Suppressor macrophage treated with lipopolysaccharide for 1 hour (primary cell): Measurements from ENCODE around the gene CPZ.
"Not testable (repeated sequence)": the region's sequence is repeated elsewhere in the genome, so short reads cannot be mapped to it uniquely, and the experiment has no call there.

Source experiments
- DNase-seq, 3 donors: peaks; one replicate each; pipeline ENCODE4 v3.0.0-alpha.2; 2020 to 2022

Gene CPZ

DNA sequence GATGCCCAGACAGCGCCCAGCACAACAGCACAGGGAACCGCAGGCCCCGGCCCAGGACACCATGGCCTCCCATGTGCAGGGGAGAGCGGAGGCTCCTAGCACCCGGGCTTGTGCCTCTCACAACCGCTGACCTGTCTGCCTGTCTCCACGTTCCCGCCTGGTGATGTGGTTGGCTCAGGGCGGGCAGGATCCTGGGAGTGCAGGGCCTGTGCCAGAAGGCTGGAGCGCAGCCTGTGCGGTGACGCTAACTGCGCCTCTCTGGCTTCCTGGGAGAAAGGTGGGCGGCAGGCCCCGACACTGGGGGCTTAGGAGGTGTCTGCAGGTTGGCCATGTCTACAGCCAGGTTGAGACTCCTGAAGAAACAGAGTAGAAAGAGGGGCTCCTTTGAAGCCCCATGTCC is 48.7 kb downstream of the CPZ start:
- DNase-seq, result no peak

DNA sequence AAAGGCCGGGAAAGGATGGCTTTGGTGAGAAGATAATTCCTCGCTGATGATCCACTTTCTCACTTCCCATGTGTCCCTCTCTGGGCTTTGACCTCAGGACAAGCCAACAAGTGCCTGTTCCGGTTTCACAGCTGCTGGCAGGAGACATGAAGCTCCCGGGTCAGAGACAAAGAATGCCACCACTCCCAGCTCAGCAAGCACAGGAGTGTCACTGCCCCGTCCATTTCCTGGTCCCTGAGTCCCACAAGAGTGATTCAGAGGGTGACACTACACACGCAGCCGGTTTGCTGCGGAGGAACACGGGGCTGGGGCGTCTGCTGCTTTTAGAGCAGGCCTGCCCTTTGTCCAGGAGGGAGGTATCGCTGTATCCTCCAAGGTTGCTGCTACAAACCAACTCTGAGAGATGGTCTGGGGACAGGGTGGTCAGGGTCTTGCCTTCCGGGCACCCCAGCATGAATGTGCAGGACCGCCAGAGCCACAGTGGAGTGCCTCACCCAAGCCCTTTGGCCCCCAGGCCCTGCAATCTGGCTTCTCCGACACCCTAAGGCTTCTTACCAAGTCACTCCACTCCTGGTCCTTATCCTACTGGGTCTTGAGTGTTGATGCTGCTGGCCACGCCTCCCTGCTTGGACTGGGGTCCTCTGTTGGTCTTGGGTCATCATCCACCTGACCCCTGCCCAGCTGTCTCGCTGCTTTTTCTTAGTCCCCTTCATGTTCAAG is 49.5 kb downstream of the CPZ start:
- no peak for DNase-seq

DNA sequence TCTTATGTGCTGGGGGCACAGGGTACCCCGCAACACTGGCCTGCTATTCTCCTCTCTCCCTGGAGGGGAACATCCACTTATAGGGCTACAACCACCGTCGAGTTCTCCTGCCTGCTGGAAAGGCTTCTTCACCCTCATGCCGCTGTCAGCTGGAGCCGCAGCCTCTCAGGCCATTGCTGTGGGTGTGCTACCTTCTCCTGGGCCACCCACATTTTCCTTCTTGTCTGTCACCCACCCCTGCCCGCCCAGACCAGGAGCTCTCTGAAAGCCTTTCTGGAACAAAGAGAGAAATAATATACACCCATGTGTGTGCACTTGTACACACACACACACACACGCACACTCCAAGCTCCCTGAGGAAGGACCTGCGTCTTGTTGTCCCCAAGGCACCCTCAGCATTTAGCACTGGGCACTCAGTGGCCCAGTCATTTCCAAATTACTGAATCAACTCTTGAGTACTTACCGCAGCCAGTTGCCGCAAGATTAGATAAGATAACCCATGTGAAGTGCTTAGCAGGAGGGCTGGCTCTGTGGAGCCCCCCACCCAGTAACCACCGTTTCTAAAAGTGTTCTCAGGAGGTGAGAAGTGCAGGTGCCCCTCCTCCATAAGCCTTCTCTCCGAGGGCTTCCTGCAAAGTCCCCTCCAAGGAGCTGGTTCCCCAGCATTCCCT is 50.2 kb downstream of the CPZ start:
- DNase-seq, result no peak

DNA sequence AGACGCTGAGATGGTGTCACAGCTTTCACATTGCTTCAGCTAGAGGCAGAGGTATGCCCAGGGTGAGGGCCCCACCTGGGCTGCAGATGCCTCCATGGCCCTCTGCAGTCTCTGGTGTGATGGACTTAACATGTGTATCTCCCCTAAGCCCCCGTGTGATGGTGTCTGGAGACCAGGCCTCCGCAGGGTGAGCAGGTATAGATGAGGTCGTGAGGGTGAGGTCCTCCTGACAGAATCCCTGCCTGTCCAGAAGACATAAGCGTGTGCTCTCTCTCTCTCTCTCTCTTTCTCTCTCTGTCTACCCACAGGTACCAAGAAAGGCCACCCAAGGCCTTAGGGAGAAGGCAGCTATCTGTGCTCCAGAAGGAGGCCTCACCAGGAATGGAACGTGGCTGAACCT is 50.9 kb downstream of the CPZ start:
- no peak for DNase-seq

DNA sequence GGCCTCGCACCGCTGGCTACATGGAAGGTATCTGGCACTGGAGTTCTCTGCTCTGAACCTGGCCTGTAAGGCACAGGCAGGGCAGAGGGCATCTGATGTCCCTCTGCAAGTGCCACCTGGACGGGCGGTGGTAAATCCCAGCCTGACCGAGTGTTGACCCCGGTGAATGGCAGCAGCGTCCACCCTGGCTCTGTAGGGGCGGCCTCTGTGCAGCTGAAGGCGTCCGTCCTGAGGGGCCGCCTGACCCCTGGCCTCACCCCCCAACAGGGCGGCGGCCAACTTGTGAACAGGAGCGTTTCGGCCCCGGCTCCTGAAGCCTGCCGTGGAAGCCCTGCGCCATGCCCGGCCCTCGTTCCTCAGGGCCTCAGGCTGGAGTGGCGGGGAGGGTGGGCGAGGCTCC is 51.4 kb downstream of the CPZ start:
- DNase-seq, result no peak

DNA sequence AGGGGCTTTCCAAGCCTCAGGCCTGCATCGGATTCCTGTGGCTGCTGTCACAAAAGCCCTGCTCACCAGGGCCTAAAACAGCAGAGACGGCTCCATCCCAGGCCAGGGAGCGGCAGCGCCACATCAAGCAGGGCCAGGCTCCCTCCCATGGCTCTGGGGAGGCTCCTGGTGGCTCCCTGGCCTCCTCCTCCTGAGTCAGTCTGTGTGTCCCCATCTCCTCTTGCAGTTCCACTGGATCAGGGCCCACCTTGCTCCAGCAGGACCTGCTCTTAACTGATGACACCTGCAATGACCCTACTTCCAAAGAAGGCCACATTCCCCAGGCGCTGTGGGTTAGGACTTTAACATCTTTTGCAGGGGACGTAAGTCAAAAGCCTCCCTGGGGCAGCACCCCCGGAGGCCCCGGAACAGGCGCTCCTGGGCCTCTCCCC is 51.9 kb downstream of the CPZ start:
- no peak for DNase-seq

DNA sequence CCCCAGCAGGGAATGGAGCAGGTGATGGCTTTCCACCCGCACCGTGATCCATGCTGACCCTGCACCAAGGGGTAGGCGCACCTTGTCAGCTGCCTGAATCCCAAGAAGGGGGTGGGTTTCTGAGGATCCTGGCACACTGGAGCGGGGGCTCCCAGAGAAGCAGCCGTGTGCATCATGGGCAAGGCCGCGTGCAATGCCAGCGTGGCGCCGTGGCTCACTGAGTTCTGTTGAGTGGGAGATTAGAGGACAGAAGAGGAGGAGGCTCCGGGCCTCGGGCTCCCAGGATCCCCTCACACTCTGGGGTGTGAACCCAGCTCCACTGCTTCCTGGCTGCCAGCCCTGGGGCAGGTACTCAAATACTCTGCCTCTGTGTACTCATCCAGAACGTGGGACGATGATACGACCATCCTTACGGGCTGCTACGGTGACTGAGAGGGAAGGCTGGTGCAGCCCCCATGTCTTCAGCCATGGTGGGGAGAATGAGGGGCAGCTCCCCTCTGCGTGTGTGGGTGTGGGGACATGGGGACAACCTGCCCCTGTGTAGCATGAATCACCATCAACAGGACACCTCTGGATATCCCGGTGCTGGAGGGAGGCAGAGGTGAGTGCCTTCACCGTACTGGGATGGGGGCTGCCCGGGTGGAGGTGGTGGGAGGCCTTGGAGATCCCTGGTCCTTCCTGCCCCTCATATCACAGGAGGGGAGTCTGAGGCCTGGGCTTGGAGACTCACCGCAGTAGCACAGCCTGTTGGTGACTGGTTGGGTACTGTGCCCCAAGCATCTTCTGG is 52.6 kb downstream of the CPZ start:
- no peak for DNase-seq

DNA sequence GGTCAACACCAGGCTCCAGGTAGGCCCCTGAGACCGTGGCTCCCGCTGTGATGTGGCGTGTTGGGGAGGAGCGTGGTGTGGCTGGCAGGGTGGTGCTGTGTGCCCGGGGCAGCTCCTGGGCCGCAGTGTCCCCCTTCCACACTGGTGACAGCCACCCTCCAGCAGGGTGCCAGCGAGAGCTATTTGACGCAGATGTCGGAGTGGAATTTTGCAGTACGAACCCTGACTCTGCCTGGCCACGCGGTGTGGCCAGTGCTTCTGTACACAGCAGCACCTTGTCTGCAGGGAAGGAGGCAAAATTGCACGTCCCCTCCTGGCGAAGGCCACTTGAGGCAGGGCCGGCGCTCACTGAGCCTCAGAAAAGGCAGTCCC is 53.2 kb downstream of the CPZ start:
- no peak for DNase-seq

DNA sequence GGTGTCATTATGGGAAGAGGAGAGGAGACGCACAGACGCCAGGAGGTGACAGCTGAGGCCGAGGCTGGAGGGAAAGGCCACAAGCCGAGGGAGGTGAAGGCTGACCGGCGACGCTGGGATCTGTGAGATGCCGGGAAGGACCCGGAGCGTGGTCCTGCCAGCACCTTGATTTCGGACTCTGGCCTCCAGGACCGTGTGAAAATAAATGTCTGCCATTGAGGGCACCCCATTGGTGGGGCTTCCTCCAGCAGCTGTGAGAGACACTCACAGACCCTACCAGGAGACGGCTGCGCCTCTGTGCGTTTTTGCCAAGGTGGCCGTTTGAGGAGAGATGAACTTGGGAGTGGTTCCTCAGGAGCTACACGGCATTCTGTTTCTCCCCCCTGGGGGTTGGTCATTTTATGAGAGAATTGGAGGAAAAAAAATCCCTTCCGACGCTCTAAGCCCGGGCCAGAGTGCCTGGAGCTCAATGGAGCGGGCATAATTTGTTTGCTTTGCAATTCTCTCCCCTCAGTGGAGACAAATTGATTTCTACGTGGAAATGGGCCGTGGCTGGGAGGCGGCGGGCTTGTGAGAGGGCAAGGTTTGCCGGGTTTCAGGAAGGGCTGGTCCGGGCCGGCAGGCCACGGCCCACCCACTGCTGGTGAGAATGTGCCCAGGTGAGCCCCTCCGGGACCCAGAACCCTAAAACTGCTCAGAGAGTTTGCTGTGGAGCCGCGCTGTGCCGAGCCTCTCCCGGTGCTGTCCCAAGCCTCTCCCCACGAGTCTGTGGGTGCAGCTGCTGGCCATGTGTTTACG is 53.9 kb downstream of the CPZ start:
- no peak for DNase-seq

DNA sequence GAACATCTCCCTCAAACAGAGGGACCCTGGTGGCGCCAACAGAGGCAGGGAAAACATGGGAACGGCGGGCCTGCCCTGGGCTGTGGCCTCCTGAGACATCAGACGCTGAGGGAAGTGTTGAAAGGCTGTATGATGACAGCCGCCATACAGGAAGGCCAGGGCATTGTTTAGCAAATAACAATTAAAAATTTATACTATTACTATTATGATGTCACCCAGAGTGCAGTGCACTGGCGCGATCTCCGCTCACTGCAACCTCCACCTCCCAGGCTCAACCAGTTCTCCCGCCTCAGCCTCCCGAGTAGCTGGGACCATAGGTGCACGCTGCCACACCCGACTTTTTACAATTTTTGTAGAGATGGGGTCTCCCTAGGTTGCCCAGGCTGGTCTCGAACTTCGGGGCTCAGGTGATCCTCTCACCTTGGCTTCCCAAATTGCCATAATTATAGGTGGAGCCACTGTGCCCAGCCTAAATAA is 54.6 kb downstream of the CPZ start:
- DNase-seq, result no peak

DNA sequence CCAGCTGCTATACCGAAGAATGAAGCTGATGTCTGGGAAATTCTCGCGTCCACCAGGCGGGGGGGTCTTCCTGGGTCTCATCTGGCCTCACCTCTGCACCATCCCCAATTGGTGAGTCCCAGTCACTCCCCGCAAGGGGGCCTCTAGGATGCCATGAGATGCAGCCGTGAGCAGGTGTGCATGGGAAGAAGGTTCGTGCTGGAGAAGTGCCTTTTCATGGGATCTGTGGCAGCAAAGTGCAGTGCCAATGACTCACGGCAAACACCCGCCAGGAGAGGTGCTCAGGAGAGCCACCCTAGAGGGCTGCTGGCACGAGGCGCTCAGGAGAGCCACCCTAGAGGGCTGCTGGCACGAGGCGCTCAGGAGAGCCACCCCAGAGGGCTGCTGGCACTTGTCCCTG is 55.1 kb downstream of the CPZ start:
- no peak for DNase-seq

DNA sequence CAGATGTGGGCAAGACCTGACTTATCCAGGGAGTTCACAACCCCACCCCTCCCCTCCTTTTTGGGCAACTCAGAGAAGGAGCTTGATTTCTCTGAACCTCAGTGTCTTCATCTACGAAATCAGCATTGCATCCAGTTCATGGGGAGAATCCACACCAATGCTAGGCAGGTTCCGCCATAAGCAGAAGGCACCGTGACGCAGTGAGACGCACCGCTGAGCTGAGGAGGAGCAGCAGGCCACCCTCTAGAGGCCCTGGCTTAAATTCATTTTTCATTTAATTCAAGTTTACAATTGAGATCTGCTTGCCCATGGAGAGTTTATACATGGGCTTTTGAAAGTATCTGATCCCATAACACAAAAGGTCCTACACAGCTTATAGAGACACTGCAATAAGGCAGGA is 55.7 kb downstream of the CPZ start:
- DNase-seq, result no peak

DNA sequence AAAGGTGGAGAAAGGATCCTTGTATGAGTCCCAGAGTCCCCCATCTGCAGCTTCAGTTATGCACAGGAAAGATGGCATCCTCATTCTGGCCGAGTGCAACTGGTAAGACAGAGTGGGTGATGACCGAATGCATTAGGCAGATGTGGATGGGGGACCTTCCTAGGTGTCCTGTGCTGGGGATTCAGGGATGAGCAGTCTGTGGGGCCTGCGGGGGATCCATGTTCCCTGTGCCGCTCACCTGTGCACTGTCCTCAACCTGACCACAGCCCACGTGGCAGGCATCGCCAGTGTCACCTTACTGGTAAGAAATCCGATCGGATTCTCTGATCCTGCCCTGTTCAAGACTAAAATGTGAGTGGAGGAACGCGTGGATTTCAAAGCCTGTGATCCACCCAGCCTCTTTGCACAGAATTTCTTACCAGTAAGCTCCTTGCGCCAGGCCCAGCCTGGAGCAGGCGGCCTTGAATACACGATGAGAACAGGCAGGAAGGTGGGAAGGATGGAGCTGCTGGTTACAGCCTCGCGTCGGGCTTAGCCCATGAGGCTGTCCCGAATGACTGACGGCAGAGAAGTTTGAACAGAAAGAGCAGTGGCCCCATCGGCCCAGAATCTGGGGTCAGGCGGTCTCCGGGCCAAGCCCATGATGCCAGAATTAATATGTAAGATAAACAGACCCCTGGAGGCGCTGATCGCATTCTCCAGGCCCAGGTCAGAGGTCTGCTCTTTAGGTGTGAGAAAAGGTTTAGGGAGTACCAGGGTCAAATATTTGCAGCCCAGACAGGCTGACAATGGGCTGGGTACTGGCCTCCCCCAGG is 56.5 kb downstream of the CPZ start:
- no peak for DNase-seq

DNA sequence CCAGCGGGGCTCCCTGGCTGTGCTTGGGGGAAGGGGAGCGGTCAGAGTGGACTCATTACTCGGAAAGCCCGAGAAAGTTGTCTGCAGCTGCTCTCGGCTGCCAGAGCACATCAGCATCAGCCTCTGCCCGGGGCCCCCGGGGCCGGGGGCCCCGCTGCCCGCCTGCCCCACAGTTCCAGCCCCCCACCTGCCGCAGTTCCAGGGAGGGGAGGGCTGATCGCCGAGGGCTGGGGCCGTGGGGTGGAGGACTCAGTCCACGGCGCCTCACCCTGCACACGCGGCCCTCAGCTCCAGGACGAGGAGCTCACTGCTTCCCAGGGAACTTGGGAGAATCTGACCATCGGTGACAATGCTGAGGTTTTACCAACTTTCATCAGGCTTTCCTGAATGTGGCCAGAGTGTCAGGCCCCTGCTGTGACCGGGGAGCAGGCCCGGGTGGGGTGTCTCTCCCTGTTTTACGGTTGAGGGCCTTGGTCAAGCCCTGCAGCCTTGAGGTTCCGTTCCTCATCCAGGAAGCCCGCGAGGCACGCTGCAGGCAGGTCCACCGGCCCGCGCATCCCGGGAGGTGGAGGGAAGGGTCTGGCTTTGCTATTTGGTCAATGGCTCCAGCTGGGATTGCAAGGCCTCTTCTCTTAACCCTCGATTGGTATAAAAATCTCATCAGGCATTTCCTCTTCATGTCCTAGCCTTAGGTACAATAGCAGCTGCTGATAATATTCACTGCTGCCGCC is 57.2 kb downstream of the CPZ start:
- DNase-seq, result no peak

DNA sequence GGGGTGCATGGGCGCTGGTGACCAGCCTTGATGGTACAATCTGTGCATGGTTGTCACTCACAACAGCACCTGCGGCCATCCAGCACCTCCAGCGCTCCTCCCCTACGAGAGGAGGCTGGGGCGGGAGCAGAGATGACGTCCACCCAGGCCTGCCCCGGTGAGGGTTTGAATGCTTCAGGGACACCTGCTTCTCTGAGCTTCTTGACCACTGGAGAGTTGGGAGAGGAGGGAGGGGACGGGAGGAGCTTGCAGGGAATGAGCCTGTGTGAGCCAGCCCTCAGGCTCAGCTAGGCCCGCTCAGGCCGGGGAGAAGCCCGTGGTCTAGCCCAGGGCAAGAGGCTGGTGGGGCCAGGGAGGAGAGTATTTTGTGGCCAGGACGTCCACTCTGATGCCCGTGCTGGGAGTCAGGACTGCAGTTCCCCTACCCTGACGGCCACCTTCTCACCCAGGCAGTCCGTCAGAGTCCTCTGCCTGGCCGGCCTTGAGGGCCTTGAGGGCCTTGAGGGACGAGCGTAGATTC is 59.2 kb downstream of the CPZ start:
- DNase-seq, result no peak

DNA sequence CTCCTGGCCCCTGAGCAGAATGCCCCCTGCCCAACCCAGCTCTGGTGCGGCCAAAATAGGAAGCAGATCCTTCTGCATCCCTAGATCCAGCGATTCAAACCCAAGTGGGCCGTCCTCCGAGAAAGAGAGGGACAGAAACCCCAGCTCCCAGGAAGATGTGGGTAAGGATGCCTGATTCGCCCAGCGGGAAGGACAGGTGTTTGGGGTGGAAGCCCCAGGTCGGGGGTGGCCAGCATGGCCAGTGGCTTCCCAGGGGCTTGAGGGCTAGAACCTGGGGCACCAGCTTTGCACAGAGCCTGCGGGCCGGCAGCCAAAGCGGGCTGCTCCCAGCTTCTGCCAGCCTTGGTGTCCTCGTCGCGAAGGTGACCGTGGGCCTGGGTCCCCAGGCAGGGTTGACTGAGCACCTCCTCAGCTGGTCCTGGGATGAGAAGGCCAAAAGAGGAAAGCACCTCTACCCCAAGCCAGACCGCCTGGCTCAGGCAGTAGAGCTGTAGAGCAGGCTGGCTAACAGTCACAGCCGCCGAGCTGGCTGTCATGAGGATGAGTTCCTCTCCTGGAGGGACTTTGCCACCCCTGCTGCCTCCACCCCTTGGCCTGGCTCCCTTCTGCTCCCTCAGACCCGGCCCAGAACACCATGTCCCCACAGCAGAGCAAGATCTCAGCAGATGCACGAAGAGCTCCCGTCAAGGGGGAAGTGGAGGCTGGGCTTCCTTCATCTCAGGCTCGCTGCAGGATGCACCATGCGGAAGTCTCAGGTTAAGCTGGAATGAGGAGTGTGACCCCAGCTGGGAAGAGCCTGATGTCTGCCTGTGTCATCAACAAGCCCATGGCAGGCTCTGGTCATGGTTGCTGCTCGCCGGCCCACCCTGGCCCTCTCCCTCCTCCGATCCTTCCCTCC is 59.9 kb downstream of the CPZ start:
- DNase-seq, result no peak

DNA sequence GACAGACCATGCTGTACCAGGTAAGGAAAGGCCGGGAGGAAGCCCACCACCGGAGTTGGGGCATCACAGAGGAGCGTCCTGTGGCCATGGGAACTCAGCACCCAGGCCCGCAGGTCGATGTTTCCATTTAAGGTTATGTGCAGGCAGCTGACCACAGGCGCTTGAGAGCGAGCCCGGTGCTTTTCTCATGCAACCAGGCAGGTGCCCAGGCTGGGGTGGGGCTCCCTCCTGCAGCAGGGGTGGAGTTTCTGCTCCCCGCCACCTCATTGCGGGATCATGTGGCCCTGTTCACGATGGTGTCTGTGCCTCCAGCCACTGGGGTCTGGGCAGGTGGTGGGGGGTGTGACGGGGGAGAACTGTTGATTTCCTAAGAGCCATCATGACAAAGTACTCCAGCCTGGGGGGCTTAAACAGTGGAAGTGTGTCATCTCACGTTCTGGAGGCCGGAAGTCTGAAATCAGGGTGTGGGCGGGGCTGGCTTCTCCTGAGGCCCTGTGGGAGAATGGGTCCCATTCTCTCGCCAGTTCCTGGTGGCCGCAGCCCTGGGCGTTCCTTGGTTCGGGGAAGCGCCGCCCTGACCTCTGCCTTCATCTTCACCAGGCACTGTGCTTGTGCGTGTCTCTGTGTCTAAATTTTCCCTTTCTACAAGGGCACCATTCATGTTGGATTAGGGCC is 60.9 kb downstream of the CPZ start:
- no peak for DNase-seq

DNA sequence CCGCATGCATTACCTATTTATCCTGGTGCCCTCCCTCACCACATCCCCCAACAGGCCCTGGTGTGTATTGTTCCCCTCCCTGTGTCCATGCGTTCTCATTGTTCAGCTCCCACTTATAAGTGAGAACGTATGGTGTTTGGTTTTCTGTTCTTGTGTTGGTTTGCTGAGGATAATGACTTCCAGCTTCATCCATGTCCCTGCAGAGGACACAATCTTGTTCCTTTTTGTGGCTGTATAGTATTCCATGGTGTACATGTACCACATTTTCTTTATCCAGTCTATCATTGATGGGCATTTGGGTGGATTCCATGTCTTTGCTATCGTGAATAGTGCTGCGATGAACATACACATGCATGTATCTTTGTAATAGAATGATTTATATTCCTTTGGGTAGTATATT is 61.6 kb downstream of the CPZ start:
- not testable (repeated sequence) for DNase-seq

DNA sequence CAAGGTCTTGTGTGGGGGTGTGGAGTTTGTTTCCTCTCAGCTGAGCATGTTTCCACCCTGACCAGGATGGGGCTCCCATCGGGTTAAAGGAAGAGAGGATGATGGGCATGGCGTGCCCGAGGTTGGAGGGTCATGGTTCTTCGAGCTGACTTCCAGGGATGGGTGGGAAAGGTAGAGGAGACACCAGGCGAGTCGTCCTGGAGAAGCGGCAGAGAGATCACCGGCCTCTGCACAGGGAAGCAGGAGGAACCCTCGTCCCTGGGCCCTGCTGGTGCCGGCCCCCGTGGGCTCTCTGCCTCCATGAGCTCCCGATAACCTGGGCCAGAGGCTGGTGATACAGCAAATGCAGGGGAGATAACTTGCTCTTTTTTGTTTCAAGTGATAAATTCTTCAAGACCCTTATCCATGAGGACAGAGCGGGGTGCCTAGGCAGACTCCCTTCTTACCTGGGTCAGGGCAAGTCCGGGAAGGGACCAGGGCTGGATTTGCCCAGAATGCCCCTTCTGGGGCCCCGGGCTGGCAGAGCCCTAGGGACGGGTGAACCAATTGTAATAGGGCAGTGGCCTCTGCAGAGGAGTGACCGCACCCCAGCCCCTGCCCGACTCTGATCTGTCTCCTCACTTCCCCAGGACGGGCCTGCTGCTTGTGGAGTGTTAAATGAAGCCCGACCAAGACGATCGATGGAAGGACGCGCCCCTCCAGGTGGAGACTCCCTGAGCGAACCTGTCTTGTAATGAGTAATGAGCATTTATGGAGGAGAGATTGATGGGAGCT is 63.0 kb downstream of the CPZ start:
- DNase-seq, result no peak
